Panc1 (cell line): Measurements from ENCODE around the gene BHLHE40.

Experiments used
- CTCF ChIP-seq: fragments of 450-650 bp; IDR thresholded peaks from 2 replicates; pipeline ENCODE4 v1.5.1; 2017; ENCODE audit warnings: mild to moderate bottlenecking
- POLR2AphosphoS5 ChIP-seq: IDR thresholded peaks from 2 replicates; pipeline ENCODE4 v1.6.1; 2012; ENCODE audit warnings: mild to moderate bottlenecking, low read depth, low read length, moderate library complexity
- REST ChIP-seq, 2 experiments: IDR thresholded peaks; 2 replicates each; pipeline ENCODE4 v1.6.1; 2011 to 2012; ENCODE audit warnings: low read depth in 2 of 2, control low read depth in 1 of 2, low read length in 1 of 2, mild to moderate bottlenecking in 1 of 2, moderate library complexity in 1 of 2; ENCODE audit not compliant: insufficient read depth in 1 of 2
- SIN3A ChIP-seq: IDR thresholded peaks from 2 replicates; pipeline ENCODE4 v1.6.1; 2012; ENCODE audit warnings: low read depth, mild to moderate bottlenecking, low read length, moderate library complexity, borderline replicate concordance; ENCODE audit not compliant: insufficient read depth
- TCF7L2 ChIP-seq: IDR thresholded peaks from 2 replicates; pipeline ENCODE4 v1.6.1; 2011; ENCODE audit warnings: mild to moderate bottlenecking, low read depth, low read length, inconsistent platforms

- TF ChIP-seq CTCF (no peak), REST (IDR thresholded peaks at IDR 0.05; ENCODE audit: insufficient read depth in 1 of 2, low read depth in 2 of 2, low read length in 1 of 2) (no peak), POLR2AphosphoS5 (no peak), TCF7L2 (no peak), SIN3A (no peak)
Observed at GRCh38 chr3:4990069-4990468, 10.8 kb downstream of the BHLHE40 start.
